Measurements from ENCODE around the gene WDFY2. TPM values are rescaled to one million over a fixed set of nuclear protein-coding genes. Genes with fewer than 3 reads are reported as not detected.
"Not testable (repeated sequence)": the region's sequence is repeated elsewhere in the genome, so short reads cannot be mapped to it uniquely, and the experiment has no call there.

Gene WDFY2
- total RNA-seq, 1 donor, result 10.2 TPM

- peak; percentile 63 for DNase-seq (ENCODE audit: low read depth)
- TF ChIP-seq CTCF (IDR thresholded peaks at IDR 0.05; ENCODE audit: insufficient read depth, low read length), result no peak
- no peak overlapping the region for H3K4me3 ChIP-seq (ENCODE audit: low read depth, low read length)
Observed at GRCh38 chr13:51638216-51638871, 54.1 kb downstream of the WDFY2 start.

- no peak for TF ChIP-seq CTCF (IDR thresholded peaks at IDR 0.05; ENCODE audit: insufficient read depth, low read length)
- peak; percentile 37 for DNase-seq (ENCODE audit: low read depth)
- no peak overlapping the region for H3K4me3 ChIP-seq (ENCODE audit: low read depth, low read length)
Observed at GRCh38 chr13:51639171-51639570, 54.9 kb downstream of the WDFY2 start.

GRCh38 chr13:51640696-51641095 lies 56.4 kb downstream of the WDFY2 start:
- not testable (repeated sequence) for DNase-seq (ENCODE audit: low read depth); H3K4me3 ChIP-seq (ENCODE audit: low read depth, low read length)

- DNase-seq (ENCODE audit: low read depth), result peak; percentile 81
- no peak overlapping the region for H3K4me3 ChIP-seq (ENCODE audit: low read depth, low read length)
- no peak for TF ChIP-seq CTCF (IDR thresholded peaks at IDR 0.05; ENCODE audit: insufficient read depth, low read length)
Observed at GRCh38 chr13:51643105-51643881, 59.0 kb downstream of the WDFY2 start.

- TF ChIP-seq CTCF (IDR thresholded peaks at IDR 0.05; ENCODE audit: insufficient read depth, low read length), result no peak
- H3K4me3 ChIP-seq (ENCODE audit: low read depth, low read length), result no peak overlapping the region
- DNase-seq (ENCODE audit: low read depth), result peak; percentile 90
Observed at GRCh38 chr13:51643882-51644281, 59.6 kb downstream of the WDFY2 start.

GRCh38 chr13:51644654-51645053 lies 60.4 kb downstream of the WDFY2 start:
- no peak overlapping the region for H3K4me3 ChIP-seq (ENCODE audit: low read depth, low read length)
- no peak for TF ChIP-seq CTCF (IDR thresholded peaks at IDR 0.05; ENCODE audit: insufficient read depth, low read length)
- DNase-seq (ENCODE audit: low read depth), result peak; percentile 42

- no peak overlapping the region for H3K4me3 ChIP-seq (ENCODE audit: low read depth, low read length)
- DNase-seq (ENCODE audit: low read depth), result peak; percentile 74
- TF ChIP-seq CTCF (IDR thresholded peaks at IDR 0.05; ENCODE audit: insufficient read depth, low read length), result no peak
Observed at GRCh38 chr13:51645154-51645650, 60.9 kb downstream of the WDFY2 start.

All from fibroblast of the aortic adventitia (primary cell).